ENCODE data around the gene PARD6B.
"Not testable (repeated sequence)": the region's sequence is repeated elsewhere in the genome, so short reads cannot be mapped to it uniquely, and the experiment has no call there.

The PARD6B gene

GRCh38 chr20:50703651-50704438 lies 27.5 kb upstream of the PARD6B start:
- DNase-seq: not testable (repeated sequence)

- DNase-seq: no peak
Observed at GRCh38 chr20:50704514-50704913, 26.9 kb upstream of the PARD6B start.

- DNase-seq: no peak
Observed at GRCh38 chr20:50704971-50705370, 26.4 kb upstream of the PARD6B start.

GRCh38 chr20:50708845-50709635 lies 22.3 kb upstream of the PARD6B start:
- DNase-seq: no peak

GRCh38 chr20:50709636-50709973 lies 21.8 kb upstream of the PARD6B start:
- DNase-seq: no peak

- peak; percentile 22 to 42 for DNase-seq
Observed at GRCh38 chr20:50710492-50711063, 20.8 kb upstream of the PARD6B start.

GRCh38 chr20:50711113-50711825 lies 20.1 kb upstream of the PARD6B start:
- DNase-seq: no peak

- DNase-seq: no peak
Observed at GRCh38 chr20:50712771-50713656, 18.4 kb upstream of the PARD6B start.

GRCh38 chr20:50713657-50714101 lies 17.7 kb upstream of the PARD6B start:
- peak in 1 of 2 donors; percentile 17 for DNase-seq

GRCh38 chr20:50714426-50714825 lies 17.0 kb upstream of the PARD6B start:
- DNase-seq: not testable (repeated sequence)

GRCh38 chr20:50715694-50716093 lies 15.7 kb upstream of the PARD6B start:
- DNase-seq: no peak

- DNase-seq: no peak
Observed at GRCh38 chr20:50716518-50716917, 14.9 kb upstream of the PARD6B start.

- DNase-seq: no peak
Observed at GRCh38 chr20:50717312-50717711, 14.1 kb upstream of the PARD6B start.

- no peak for DNase-seq
Observed at GRCh38 chr20:50717974-50718761, 13.2 kb upstream of the PARD6B start.

- no peak for DNase-seq
Observed at GRCh38 chr20:50719328-50719727, 12.1 kb upstream of the PARD6B start.

- no peak for DNase-seq
Observed at GRCh38 chr20:50720026-50720425, 11.4 kb upstream of the PARD6B start.

- DNase-seq: no peak
Observed at GRCh38 chr20:50720582-50720981, 10.8 kb upstream of the PARD6B start.

GRCh38 chr20:50721881-50722281 lies 9.5 kb upstream of the PARD6B start:
- DNase-seq: no peak

- DNase-seq: peak in 1 of 2 donors; percentile 25
Observed at GRCh38 chr20:50722424-50723155, 8.8 kb upstream of the PARD6B start.

GRCh38 chr20:50723672-50724071 lies 7.7 kb upstream of the PARD6B start:
- DNase-seq: no peak
